Measurements from ENCODE around the gene UGT2B10.
"Not testable (repeated sequence)": the region's sequence is repeated elsewhere in the genome, so short reads cannot be mapped to it uniquely, and the experiment has no call there.

Gene UGT2B10

DNA sequence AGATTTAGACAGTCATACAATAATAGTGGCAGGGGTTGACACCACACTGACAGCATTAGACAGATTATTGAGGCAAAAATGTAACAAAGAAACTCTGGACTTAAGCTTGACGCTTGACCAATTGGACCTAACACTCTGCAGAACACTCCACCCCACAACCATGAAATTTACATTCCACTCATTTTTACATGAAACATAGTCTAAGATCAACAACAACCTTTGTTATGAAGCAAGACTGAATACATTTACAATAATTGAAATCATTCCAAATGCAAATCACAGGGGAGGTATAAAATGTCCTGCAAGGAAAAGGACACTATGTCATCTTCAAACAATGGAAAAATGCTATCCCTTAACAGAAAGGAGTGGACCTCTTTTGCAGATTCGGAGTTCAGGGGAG is 4.9 kb upstream of the UGT2B10 start:
- no peak for DNase-seq (ENCODE audit: low read depth)
- TF ChIP-seq, protein P1, sequence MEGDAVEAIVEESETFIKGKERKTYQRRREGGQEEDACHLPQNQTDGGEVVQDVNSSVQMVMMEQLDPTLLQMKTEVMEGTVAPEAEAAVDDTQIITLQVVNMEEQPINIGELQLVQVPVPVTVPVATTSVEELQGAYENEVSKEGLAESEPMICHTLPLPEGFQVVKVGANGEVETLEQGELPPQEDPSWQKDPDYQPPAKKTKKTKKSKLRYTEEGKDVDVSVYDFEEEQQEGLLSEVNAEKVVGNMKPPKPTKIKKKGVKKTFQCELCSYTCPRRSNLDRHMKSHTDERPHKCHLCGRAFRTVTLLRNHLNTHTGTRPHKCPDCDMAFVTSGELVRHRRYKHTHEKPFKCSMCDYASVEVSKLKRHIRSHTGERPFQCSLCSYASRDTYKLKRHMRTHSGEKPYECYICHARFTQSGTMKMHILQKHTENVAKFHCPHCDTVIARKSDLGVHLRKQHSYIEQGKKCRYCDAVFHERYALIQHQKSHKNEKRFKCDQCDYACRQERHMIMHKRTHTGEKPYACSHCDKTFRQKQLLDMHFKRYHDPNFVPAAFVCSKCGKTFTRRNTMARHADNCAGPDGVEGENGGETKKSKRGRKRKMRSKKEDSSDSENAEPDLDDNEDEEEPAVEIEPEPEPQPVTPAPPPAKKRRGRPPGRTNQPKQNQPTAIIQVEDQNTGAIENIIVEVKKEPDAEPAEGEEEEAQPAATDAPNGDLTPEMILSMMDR (IDR thresholded peaks at IDR 0.05; ENCODE audit: control insufficient read depth, extremely low read depth, insufficient read depth): no peak
- H3K4me3 ChIP-seq (ENCODE audit: low read depth, low read length): no peak overlapping the region

DNA sequence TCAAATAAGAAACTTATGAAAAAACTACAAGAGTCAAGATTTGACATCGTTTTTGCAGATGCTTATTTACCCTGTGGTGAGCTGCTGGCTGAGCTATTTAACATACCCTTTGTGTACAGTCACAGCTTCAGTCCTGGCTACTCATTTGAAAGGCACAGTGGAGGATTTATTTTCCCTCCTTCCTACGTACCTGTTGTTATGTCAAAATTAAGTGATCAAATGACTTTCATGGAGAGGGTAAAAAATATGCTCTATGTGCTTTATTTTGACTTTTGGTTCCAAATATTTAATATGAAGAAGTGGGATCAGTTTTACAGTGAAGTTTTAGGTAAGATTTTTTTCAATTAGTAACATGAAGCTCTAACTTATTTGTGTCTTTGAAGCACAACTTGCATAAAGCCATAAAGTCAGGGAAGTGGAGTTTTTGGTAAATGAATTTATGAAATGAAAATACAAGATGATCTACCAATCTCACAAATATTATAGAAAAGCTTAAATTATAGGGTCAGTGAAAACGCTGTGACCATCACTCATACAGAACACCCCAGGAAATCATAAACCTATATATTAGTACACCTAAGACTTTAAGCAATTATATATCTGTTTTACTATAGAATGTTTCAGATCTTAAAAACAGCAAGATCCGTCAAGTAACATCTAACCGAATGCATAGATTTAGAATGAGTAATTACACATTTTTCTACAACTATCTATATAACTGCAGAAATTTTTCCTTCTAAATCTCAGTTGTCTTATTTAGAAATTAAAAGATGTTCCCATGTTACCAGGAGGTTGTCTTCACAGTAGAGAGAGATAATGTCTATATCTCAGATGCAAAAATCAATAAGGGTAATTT is 844 bp downstream of the UGT2B10 start:
- not testable (repeated sequence) for H3K4me3 ChIP-seq (ENCODE audit: low read depth, low read length); DNase-seq (ENCODE audit: low read depth)

DNA sequence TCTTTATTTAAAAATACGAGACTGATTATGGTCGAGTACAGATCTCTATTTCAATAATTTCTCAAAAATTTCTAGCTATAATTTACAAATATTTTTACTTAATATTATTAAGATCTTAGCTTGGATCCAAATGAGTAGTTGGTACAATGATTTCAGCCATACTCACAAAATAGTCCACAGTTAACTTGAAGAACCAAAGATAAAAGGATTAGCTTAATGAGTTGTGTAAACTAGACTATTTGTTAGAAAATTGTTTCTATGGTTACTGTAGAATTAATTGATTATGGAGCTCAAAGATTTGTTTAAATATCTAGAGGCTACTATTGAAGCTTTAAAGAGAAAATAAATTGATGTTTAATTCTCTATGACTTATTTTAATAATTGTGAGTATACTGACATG is 1.6 kb downstream of the UGT2B10 start:
- H3K4me3 ChIP-seq (ENCODE audit: low read depth, low read length): no peak overlapping the region
- no peak for DNase-seq (ENCODE audit: low read depth)
- TF ChIP-seq, protein P1 (IDR thresholded peaks at IDR 0.05; ENCODE audit: control insufficient read depth, extremely low read depth, insufficient read depth): no peak

DNA sequence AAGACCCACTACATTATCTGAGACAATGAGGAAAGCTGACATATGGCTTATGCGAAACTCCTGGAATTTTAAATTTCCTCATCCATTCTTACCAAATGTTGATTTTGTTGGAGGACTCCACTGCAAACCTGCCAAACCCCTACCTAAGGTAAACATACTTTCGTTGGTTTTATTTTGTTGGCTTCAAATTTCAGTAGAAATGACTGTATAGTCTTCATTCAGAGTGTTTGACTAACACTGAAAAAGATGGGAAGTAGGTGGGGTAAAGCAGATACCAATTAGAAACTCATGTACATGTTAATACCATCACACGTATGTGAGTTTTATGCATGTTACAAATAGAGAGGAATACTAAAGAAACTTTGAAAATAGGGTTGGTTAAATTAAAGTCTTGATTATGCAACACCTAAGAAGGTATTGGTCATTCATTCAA is 2.3 kb downstream of the UGT2B10 start:
- DNase-seq (ENCODE audit: low read depth); H3K4me3 ChIP-seq (ENCODE audit: low read depth, low read length): not testable (repeated sequence)

DNA sequence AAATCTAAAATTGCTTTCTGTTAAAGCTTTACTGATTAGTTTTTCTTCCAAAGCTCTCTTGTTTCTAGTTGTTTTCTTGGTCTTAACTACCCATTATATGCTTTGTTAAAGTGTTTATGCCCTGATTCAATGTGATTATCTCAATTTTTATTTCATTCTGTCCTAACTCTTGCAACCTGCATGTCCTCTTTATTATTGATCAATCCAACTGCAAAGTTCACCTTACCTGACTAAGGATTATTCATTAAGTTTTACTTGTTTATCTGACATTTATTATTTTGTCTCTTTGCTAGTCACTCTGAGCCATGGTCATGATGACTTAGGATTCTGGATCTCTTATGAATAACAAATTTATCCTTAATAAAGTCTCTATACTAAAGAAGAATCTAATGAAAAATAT is 15.8 kb downstream of the UGT2B10 start:
- TF ChIP-seq, protein P1 (IDR thresholded peaks at IDR 0.05; ENCODE audit: control insufficient read depth, extremely low read depth, insufficient read depth): no peak
- no peak for DNase-seq (ENCODE audit: low read depth)
- no peak overlapping the region for H3K4me3 ChIP-seq (ENCODE audit: low read depth, low read length)

DNA sequence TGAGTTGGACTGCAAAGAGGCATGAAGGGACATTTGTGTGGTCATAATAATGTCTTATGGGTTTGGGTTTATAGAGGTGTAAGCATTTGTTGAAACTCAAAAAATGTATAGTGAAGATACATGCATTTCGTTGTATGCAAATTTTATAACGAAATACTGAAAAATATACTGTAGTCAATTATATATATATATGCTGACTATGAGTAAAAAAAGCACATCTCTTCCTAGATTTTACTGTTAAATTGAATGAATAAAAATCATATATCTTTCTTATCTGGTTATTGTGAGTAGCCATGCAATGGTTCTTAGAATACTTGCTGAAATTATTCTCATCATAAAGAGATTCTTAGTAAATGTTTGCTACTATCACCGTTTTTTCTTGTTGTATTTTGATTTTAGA is 34.5 kb downstream of the UGT2B10 start:
- no peak for DNase-seq (ENCODE audit: low read depth)
- H3K4me3 ChIP-seq (ENCODE audit: low read depth, low read length): no peak overlapping the region
- TF ChIP-seq, protein P1 (IDR thresholded peaks at IDR 0.05; ENCODE audit: control insufficient read depth, extremely low read depth, insufficient read depth): no peak

DNA sequence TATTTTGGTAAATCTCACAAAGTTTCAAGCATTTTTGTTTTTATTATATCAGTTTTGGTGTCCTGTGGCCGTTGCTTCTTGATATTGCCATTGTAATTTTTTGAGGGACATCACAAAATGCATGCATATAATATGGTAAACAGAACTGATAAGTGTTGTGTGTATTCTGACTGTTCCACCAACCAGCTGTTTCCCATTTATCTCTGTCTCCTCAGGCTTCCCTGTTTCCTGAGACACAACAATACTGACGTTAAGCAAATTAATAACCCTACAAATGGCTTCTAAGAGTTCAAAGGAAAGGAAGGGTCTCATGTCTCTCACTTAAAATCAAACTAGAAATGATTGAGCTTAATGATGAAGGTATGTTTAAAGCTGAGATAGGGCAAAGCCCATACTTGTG is 40.0 kb downstream of the UGT2B10 start:
- H3K4me3 ChIP-seq (ENCODE audit: low read depth, low read length): no peak overlapping the region
- DNase-seq (ENCODE audit: low read depth): no peak
- TF ChIP-seq, protein P1 (IDR thresholded peaks at IDR 0.05; ENCODE audit: control insufficient read depth, extremely low read depth, insufficient read depth): no peak

DNA sequence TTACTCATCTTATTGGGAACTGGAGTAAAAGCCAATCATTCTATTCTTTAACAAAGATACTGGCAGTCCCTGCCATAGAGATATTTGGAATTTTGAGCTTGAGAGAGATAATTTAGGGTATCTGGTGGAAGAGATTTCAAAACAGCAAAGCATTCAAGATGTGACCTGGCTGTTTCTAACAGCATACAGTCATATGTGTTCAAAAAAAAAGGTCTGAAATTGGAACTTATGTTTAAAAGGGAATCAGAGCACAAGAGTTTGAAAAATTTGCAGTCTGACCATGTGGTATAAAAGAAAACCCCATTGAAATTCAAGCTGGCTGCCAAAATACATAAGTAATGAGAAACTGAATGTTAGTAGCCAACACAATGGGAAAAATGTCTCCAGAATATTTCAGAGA is 42.2 kb downstream of the UGT2B10 start:
- no peak for DNase-seq (ENCODE audit: low read depth)
- H3K4me3 ChIP-seq (ENCODE audit: low read depth, low read length): no peak overlapping the region
- TF ChIP-seq, protein P1 (IDR thresholded peaks at IDR 0.05; ENCODE audit: control insufficient read depth, extremely low read depth, insufficient read depth): no peak

Data from LNCaP clone FGC (cell line).